Measurements from ENCODE around the gene ANKRD6. TPM values are rescaled to one million over a fixed set of nuclear protein-coding genes. Genes with fewer than 3 reads are reported as not detected.

Gene ANKRD6
- total and polyA plus RNA-seq, 8 donors: 6.3 to 14.7 (median 9.6) TPM

DNA sequence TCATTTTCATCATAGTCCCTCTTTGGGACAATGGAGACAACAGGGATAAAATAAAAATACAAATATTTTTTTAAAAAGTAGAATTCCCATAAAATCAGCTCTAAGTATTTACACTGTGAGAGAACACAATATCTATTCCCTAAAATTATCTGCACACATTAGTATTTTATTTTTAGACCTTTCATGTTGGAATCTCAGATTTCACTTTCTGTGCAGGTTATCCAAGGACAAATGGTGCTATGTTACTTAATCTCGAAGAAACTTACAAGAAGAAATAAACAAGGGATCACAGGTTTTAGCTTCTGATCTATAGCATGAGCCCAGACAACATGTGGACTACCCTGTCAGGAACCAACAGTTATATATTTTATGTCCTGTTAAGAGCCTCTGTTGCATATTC lies 228.6 kb downstream of the ANKRD6 start:
- 48 to 59% methylated on average over 1 of the region's 1 CpG for WGBS, 2 donors
- Histone ChIP-seq H3K4me3 (no peak overlapping the region), H3K27me3 (no peaks in the 10 kb centered on the region), H3K36me3 (peaks cover 0 to 58% (median 14%) of the 10 kb centered on the region in 3 donors), H3K27ac (no peak overlapping the region), H3K9me3 (no peaks in the 10 kb centered on the region), H3K4me1 (no peaks in the 10 kb centered on the region)
- ATAC-seq (no peak), FAIRE-seq (no peak), DNase-seq (no peak)
- intact Hi-C loops (cut with DNase I): no loop called here
- TF ChIP-seq, protein P1, sequence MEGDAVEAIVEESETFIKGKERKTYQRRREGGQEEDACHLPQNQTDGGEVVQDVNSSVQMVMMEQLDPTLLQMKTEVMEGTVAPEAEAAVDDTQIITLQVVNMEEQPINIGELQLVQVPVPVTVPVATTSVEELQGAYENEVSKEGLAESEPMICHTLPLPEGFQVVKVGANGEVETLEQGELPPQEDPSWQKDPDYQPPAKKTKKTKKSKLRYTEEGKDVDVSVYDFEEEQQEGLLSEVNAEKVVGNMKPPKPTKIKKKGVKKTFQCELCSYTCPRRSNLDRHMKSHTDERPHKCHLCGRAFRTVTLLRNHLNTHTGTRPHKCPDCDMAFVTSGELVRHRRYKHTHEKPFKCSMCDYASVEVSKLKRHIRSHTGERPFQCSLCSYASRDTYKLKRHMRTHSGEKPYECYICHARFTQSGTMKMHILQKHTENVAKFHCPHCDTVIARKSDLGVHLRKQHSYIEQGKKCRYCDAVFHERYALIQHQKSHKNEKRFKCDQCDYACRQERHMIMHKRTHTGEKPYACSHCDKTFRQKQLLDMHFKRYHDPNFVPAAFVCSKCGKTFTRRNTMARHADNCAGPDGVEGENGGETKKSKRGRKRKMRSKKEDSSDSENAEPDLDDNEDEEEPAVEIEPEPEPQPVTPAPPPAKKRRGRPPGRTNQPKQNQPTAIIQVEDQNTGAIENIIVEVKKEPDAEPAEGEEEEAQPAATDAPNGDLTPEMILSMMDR (IDR thresholded peaks at IDR 0.05): no peak

DNA sequence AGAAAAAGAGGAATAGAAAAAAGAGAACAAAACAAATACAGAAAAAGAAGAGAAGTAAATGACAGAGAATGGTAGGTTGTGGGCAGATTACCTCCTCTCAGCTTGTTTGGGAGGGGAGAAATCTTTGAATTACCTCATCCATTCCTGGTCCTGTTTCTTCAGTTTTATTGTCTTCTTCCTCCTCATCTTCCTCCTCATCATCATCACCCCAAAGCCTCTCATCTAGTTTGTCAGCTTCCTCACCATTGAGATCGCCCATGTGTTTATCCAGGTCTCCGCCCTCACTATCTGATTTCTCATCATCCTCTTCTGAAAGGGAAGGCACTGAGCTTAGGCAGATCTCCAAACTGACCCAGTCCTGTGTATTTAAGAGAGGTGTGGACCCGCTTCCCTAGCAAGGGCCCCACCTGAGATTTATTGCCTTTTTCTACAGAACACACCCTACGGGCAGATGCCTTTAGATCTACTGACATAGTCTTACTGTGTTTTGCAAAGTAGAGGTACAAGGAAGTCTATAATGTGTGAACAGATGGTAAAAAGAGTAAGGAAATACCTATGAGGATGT lies 229.8 kb downstream of the ANKRD6 start:
- Histone ChIP-seq H3K9me3 (no peaks in the 10 kb centered on the region), H3K27ac (no peak overlapping the region), H3K4me3 (no peak overlapping the region), H3K36me3 (peaks cover 4 to 51% (median 14%) of the 10 kb centered on the region in 3 donors), H3K27me3 (no peaks in the 10 kb centered on the region), H3K4me1 (no peaks in the 10 kb centered on the region)
- WGBS, 2 donors: 96 to 97% methylated on average over 4 of the region's 4 CpGs
- ATAC-seq (no peak), DNase-seq (no peak), FAIRE-seq (no peak)
- TF ChIP-seq, protein P1 (IDR thresholded peaks at IDR 0.05): no peak
- intact Hi-C loops (cut with DNase I): no loop called here

DNA sequence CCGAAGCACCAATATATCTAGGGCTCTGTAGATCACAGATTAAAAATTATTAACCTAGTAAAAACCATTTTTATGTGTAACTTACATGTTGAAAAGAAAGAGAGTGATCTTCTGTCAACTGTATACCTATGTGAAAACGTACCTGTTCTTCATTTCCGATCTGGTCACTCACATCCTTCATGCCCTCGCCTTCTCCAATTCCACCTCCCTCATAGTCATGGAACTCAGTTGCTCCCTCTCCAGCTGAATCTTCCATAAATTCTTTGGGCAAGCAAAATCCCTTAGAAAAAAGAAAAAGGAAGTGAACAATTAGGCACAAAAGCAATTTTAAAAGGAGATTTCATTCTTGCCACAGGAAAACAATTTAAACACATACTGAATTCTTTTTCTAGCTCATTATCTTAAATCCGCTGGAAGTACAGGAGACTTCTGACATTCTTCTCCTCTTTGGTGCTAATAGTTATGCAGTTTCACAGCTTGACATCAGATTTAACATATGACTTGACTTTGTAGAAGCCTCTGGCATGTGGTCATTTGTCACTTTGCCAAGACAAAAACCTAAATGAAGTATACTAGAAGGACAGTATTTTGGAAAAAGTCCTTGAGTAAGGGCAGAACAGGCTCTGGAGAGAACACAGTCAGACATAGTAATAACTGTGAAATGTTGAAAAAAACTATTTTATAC lies 235.1 kb downstream of the ANKRD6 start:
- H3K36me3 ChIP-seq: peaks cover 4 to 46% (median 23%) of the 10 kb centered on the region in 3 donors
- H3K27ac ChIP-seq: no peak overlapping the region
- intact Hi-C loops (cut with DNase I): no loop called here
- ATAC-seq (no peak), FAIRE-seq (no peak), DNase-seq (no peak)
- no peaks in the 10 kb centered on the region for H3K4me1 ChIP-seq
- WGBS, 2 donors: 88 to 92% methylated on average over 5 of the region's 5 CpGs
- no peak overlapping the region for H3K4me3 ChIP-seq
- TF ChIP-seq, protein P1 (IDR thresholded peaks at IDR 0.05): no peak
- no peaks in the 10 kb centered on the region for H3K9me3 ChIP-seq
- no peaks in the 10 kb centered on the region for H3K27me3 ChIP-seq

DNA sequence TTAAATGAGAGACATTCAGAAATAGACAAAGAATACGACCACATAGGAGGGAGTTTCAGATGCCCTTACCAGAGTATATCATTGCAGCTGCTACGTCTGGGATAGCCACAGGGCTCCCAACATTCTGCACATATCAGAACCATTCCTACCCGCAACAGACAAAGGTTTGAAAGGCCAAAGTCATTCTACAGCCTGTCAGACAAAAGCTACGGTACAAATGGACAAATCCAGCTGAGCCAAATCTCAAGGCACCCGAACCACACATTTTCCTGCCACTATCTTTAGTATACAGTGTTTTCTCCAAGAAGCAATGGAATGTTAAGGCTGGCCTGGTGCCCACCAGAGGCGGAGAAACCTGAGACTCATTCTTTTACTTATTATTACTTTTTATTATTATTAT lies 236.1 kb downstream of the ANKRD6 start:
- DNase-seq (no peak), FAIRE-seq (no peak), ATAC-seq (no peak)
- no peaks in the 10 kb centered on the region for H3K27me3 ChIP-seq
- WGBS, 2 donors: 68 to 69% methylated on average over 6 of the region's 6 CpGs
- peaks cover 4 to 45% (median 23%) of the 10 kb centered on the region in 3 donors for H3K36me3 ChIP-seq
- TF ChIP-seq, protein P1 (IDR thresholded peaks at IDR 0.05): no peak
- H3K27ac ChIP-seq: no peak overlapping the region
- H3K4me3 ChIP-seq: no peak overlapping the region
- no peaks in the 10 kb centered on the region for H3K9me3 ChIP-seq
- no peaks in the 10 kb centered on the region for H3K4me1 ChIP-seq
- intact Hi-C loops (cut with DNase I): no loop called here

DNA sequence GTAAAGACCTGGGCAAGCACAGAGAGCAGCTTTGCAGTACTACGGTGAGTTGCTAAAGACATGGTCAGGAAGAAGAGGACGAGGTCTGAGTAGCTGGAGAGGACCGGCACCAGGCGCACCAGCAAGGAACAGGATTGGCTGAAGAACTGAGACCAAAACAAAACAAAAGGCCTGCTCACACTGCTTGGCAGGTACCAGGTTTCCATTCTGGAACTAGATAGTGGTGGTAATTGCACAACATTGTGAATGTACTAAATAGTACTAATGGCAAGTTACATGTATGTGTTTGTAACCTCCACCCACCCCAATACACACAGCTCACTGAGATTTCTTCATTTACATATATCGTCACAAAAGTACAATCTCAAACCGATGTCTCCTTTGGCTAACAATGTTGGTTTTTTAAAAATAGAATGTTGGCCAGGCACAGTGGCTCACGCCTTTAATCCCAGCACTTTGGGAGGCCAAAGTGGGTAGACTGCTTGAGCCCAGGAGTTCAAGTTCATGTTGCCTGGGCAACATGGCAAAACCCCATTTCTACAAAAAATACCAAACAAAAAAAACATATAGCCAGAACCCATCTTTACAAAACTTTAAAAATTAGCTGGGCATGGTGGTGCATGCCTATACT lies 238.1 kb downstream of the ANKRD6 start:
- 94 to 97% methylated on average over 7 of the region's 7 CpGs for WGBS, 2 donors
- no peaks in the 10 kb centered on the region for H3K27me3 ChIP-seq
- H3K4me1 ChIP-seq: no peaks in the 10 kb centered on the region
- H3K36me3 ChIP-seq: peaks cover 15 to 65% (median 18%) of the 10 kb centered on the region in 3 donors
- H3K4me3 ChIP-seq: no peak overlapping the region
- TF ChIP-seq, protein P1 (IDR thresholded peaks at IDR 0.05): no peak
- no peak for FAIRE-seq
- H3K27ac ChIP-seq: no peak overlapping the region
- DNase-seq: no peak
- intact Hi-C loops (cut with DNase I): no loop called here
- H3K9me3 ChIP-seq: no peaks in the 10 kb centered on the region
- no peak for ATAC-seq
